Left lung (tissue), 10 donors: ENCODE measurements around the gene SPPL2C. TPM values are rescaled to one million over a fixed set of nuclear protein-coding genes. Genes with fewer than 3 reads are reported as not detected.

Experiments used
- ATAC-seq: fragments of 200-7000 bp; cut with Tn5 transposase; one replicate; pipeline ENCODE4 v1.9.1; 2020; ENCODE audit warnings: moderate library complexity
- DNase-seq, 4 donors: peaks; one replicate each; pipeline ENCODE4 v3.0.0-alpha.2; 2013 to 2020
- H3K27ac ChIP-seq, 2 donors: fragments of 200-600 bp; sonication (generic) in 1 of 2; one replicate each; pipeline versions ENCODE4 v1.5.0 to v1.8.0; 2020 to 2021
- H3K27me3 ChIP-seq, 2 donors: fragments of 200-600 bp; sonication (generic) in 1 of 2; one replicate each; pipeline versions ENCODE4 v1.5.0 to v1.8.0; 2020 to 2021
- H3K36me3 ChIP-seq, 2 donors: fragments of 200-600 bp; sonication (generic) in 1 of 2; one replicate each; pipeline versions ENCODE4 v1.5.0 to v1.8.0; 2020 to 2021
- H3K4me1 ChIP-seq, 2 donors: fragments of 200-600 bp; one replicate each; pipeline ENCODE4 v1.8.0; 2021
- H3K4me3 ChIP-seq, 2 donors: fragments of 200-600 bp; sonication (generic) in 1 of 2; one replicate each; pipeline versions ENCODE4 v1.5.0 to v1.8.0; 2020 to 2021; ENCODE audit warnings: mild to moderate bottlenecking in 1 of 2
- H3K9me3 ChIP-seq, 2 donors: fragments of 200-600 bp; sonication (generic) in 1 of 2; one replicate each; pipeline versions ENCODE4 v1.5.0 to v1.8.0; 2020 to 2021
- CTCF ChIP-seq, 2 donors: fragments of 200-600 bp; sonication (generic) in 1 of 2; IDR thresholded peaks; one replicate each; pipeline versions ENCODE4 v1.5.0 to v1.8.0; 2021; ENCODE audit warnings: antibody characterized with exemption in 2 of 2
- intact Hi-C, 2 donors: fragments of 100-400 bp; cut with DNase I; formaldehyde crosslinking; loops; one replicate each; pipeline versions ENCODE4 v1.11.2 to v1.14.2; 2022
- polyA plus RNA-seq, 6 donors: library from polyadenylated mRNA; unstranded; fragments of 120-200 nt; gene quantifications; one replicate each; pipeline ENCODE4 v1.2.1, GENCODE V29; 2013; ENCODE audit not compliant: insufficient read length in 6 of 6
- total RNA-seq, 2 donors: library from RNA; stranded (reverse); fragmentation: NEBNext Ultra II Directional; extraction: Animal tissue kit (Norgen Biotek cat#: 25700); gene quantifications; one replicate each; pipeline ENCODE4 v1.2.1, GENCODE V29; 2021
- donor health status: DM: no; HTN: yes; CAD: no.
- donor health status: DM: no; HTN: no; CAD: no.

The SPPL2C gene
- total and polyA plus RNA-seq, 8 donors, result not detected

- no peak for ATAC-seq
- intact Hi-C loops, result no loop called here
- Histone ChIP-seq H3K27ac (no peak overlapping the region), H3K36me3 (no peaks in the 10 kb centered on the region), H3K27me3 (peaks cover 0 to 50% of the 10 kb centered on the region in 2 donors), H3K9me3 (no peaks in the 10 kb centered on the region), H3K4me3 (no peak overlapping the region), H3K4me1 (no peaks in the 10 kb centered on the region)
- TF ChIP-seq CTCF (IDR thresholded peaks at IDR 0.05), result no peak
- DNase-seq, result no peak
Measured at GRCh38 chr17:45849536-45849990, 4.9 kb downstream of the SPPL2C start.

- H3K4me3 ChIP-seq, result no peak overlapping the region
- no peak for ATAC-seq
- H3K4me1 ChIP-seq, result no peaks in the 10 kb centered on the region
- H3K27ac ChIP-seq, result no peak overlapping the region
- H3K9me3 ChIP-seq, result no peaks in the 10 kb centered on the region
- no peak for TF ChIP-seq CTCF (IDR thresholded peaks at IDR 0.05)
- intact Hi-C loops, result no loop called here
- DNase-seq, result no peak
- H3K27me3 ChIP-seq, result peaks cover 0 to 55% of the 10 kb centered on the region in 2 donors
- no peaks in the 10 kb centered on the region for H3K36me3 ChIP-seq
Measured at GRCh38 chr17:45850011-45850410, 5.3 kb downstream of the SPPL2C start.

GRCh38 chr17:45850468-45850867 is 5.8 kb downstream of the SPPL2C start:
- H3K36me3 ChIP-seq, result no peaks in the 10 kb centered on the region
- ATAC-seq (no peak), DNase-seq (no peak)
- H3K4me3 ChIP-seq, result no peak overlapping the region
- H3K27me3 ChIP-seq, result peaks cover 0 to 57% of the 10 kb centered on the region in 2 donors
- intact Hi-C loops, result no loop called here
- TF ChIP-seq CTCF (IDR thresholded peaks at IDR 0.05), result no peak
- no peaks in the 10 kb centered on the region for H3K4me1 ChIP-seq
- no peak overlapping the region for H3K27ac ChIP-seq
- H3K9me3 ChIP-seq, result no peaks in the 10 kb centered on the region

GRCh38 chr17:45851022-45851421 is 6.3 kb downstream of the SPPL2C start:
- no peaks in the 10 kb centered on the region for H3K36me3 ChIP-seq
- DNase-seq (no peak), ATAC-seq (no peak)
- no peaks in the 10 kb centered on the region for H3K9me3 ChIP-seq
- TF ChIP-seq CTCF (IDR thresholded peaks at IDR 0.05), result no peak
- H3K4me1 ChIP-seq, result no peaks in the 10 kb centered on the region
- intact Hi-C loops, result no loop called here
- H3K27me3 ChIP-seq, result peaks cover 0 to 59% of the 10 kb centered on the region in 2 donors
- no peak overlapping the region for H3K27ac ChIP-seq
- H3K4me3 ChIP-seq, result no peak overlapping the region

- Histone ChIP-seq H3K27me3 (peaks cover 0 to 59% of the 10 kb centered on the region in 2 donors), H3K9me3 (no peaks in the 10 kb centered on the region), H3K27ac (no peak overlapping the region), H3K36me3 (no peaks in the 10 kb centered on the region), H3K4me3 (no peak overlapping the region), H3K4me1 (no peaks in the 10 kb centered on the region)
- no peak for DNase-seq
- no peak for TF ChIP-seq CTCF (IDR thresholded peaks at IDR 0.05)
- intact Hi-C loops, result no loop called here
- no peak for ATAC-seq
Measured at GRCh38 chr17:45851464-45851863, 6.8 kb downstream of the SPPL2C start.
